GM18526 (cell line): Measurements from ENCODE around the gene PHLDB1.

ENCODE experiments used
- POLR2A ChIP-seq: IDR thresholded peaks from 3 replicates; pipeline ENCODE4 v1.6.1; 2011; ENCODE audit not compliant: insufficient read length; ENCODE audit errors: extremely low read depth

PHLDB1 gene

GRCh38 chr11:118628861-118629549 is 21.6 kb downstream of the PHLDB1 start:
- TF ChIP-seq POLR2A: no peak

DNA sequence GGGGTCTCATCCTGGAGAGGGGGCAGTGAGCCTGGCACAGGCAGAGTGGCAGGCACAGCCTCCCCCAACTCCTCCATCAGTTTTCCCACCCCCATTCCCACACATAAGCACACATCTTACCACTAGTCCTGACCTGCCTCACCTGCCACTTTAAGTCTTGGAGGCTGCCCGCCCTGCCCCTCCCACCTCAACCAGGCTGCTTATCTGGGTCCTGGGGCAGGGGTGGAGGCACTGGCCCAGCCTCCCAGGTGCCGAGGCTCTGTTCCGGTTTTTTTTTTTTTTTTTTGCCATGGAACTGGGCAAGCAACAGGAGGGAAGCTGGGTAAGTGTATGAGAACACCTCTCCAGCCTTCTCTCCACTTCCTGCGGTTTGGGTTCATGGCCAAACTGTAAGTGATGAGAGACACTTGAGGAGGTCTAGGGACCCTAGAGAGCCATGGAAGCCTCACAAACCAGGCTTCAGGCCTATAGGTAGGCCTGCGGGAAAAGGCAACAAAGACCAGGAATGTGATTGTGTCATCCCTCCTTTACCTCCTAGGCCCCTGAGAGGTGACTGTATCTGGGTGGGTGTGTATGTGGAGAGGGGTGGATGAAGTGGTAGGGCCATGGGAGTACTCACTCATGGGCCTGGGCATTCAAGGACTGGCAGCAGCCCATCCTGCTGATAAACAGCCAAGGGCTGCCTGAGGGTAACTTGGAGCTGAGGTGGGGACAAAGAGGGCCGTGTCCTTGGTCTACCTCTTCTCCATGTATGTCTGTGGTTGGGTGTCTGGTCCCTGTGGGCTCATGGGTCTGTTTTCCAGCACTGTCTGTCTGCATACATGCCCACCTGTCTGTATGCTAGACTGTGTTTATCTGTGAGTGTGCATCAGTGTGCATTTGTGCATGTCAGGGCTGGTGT is 22.6 kb downstream of the PHLDB1 start:
- TF ChIP-seq POLR2A: no peak

DNA sequence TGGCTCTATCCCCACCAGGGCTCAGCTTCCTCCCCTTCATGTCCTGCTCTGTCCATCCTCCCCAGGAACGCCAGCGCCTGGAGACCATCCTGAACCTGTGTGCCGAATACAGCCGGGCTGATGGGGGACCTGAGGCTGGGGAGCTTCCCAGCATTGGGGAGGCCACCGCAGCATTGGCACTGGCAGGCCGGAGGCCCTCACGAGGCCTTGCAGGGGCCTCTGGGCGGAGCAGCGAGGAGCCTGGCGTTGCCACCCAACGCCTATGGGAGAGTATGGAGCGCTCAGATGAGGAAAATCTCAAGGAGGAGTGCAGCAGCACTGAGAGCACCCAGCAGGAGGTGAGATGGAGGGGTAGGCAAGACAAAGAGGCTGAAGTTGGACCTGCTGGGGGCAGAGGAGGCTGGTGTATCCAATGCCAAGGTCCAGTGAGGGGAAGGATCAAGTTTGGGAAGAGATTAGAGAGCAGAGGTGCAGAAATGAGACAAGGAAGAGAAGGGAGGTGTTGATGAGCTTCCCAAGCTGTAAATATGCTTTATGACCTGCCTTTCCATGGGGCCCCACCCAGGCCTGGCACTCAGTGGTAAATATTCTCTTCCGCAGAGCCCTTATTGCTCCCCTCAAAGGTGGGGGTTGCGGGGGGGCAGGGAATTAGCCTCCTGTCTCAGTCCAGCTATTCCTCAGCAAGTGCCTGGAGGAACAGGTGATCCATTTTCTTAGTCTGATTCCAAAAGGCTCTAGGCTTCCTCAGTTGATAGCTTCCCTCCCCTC is 23.9 kb downstream of the PHLDB1 start:
- no peak for TF ChIP-seq POLR2A

DNA sequence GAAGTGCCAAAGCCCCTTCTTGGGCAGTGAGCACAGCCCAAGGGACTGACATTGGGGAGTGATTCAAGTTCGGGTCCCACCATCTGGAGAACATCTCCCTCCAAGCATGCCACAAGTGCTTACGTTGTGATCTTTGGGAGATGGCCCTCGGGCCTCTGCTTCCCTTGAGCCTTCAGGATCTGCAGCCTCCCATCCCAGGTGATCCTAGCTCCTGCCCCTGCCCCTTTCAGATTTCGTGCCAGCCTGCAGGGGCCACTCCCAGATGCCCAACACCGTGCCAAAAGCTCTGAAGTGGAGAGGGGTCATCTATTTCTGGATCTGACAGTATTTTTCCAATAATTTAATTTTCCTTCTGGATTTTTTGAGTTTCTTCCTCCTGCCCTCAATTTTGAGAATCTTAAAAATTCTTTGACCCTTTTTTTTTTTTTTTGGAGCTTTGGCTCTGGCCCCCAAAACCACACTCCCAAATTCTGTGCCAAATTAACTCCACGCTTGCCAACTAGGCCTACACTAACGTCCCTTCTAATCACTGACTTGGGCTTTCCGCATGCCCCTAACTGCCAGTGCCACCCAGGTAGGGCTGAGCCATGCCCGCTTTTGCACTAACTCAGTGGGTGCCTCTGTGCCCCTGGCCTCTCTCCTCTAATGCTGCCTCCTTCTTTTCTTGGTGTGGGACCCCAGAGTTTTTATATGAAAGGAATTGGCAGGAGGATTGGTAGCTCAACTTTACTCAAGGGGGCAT is 25.3 kb downstream of the PHLDB1 start:
- TF ChIP-seq POLR2A: no peak

GRCh38 chr11:118633319-118633690 is 25.9 kb downstream of the PHLDB1 start:
- TF ChIP-seq POLR2A: no peak

- TF ChIP-seq POLR2A: no peak
These were observed 26.6 kb downstream of the PHLDB1 start for GRCh38 chr11:118633979-118634378.

DNA sequence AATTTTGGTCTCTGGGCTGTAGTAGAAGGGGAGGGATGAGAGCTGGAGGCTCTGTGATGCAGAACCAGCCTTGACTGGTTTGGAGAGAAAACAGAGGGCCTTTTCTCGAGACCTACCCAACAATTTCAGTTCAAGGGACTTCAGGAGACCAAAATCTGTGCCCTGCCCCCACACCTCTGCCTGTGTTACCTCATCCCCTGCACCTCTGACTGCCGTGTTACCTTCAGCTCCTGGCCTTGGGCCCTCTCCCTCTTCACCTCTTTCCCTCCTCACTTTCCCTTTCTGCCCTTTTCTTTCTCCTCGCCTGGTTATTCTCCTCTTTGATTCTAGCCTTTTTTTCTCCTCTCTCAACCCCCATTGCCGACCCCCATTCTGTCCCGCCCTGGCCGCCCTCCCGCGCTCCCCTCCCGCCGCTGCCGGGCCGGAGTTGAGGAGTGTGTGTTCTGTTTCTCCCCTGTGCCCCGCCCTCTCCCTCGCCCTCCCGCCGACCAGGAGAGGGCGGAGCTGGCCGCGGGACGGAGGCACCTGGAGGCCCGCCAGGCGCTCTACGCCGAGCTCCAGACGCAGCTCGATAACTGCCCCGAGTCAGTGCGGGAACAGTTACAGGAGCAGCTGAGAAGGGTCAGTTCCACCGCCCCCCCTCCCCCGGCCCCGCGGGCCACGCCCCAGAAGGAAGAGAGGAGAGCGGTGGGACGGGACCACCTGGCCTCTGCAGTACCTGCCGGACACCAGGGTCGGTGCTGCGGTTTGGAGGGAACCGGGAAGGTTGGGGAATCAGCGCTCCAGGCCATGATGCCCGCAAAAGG is 27.2 kb downstream of the PHLDB1 start:
- TF ChIP-seq POLR2A: no peak

DNA sequence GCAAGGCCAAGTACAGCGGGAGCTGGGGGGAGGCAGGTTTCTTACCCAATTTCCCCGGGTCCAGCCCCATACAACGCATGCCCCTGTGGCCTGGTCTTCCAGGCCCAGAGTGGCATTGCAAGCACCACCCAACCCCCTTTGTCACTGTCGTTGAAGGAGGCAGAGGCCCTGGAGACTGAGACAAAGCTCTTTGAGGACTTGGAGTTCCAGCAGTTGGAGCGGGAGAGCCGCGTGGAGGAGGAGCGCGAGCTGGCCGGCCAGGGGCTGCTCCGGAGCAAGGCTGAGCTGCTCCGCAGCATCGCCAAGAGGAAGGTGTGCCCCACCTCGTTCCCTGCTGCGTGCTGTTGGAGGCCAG is 27.8 kb downstream of the PHLDB1 start:
- TF ChIP-seq POLR2A: no peak

GRCh38 chr11:118635642-118636041 is 28.2 kb downstream of the PHLDB1 start:
- no peak for TF ChIP-seq POLR2A

- no peak for TF ChIP-seq POLR2A
These were observed 29.3 kb downstream of the PHLDB1 start for GRCh38 chr11:118636569-118637290.

DNA sequence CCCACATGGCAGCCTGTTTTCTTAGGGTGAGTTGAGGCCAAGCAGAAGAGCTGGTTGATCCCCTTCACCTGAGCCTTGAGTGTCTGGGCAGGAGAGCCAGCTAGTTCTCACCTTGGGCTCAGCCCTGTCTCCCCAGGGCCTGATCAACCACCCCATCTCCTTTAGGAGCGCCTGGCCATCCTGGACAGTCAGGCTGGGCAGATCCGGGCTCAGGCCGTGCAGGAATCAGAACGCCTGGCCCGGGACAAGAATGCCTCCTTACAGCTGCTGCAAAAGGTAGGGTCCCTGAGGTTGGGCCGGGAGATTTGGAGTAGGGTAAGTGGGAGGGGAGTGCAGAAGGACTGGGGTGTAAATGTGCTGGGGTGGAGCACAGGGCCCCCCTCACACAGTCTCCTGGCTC is 31.3 kb downstream of the PHLDB1 start:
- no peak for TF ChIP-seq POLR2A

DNA sequence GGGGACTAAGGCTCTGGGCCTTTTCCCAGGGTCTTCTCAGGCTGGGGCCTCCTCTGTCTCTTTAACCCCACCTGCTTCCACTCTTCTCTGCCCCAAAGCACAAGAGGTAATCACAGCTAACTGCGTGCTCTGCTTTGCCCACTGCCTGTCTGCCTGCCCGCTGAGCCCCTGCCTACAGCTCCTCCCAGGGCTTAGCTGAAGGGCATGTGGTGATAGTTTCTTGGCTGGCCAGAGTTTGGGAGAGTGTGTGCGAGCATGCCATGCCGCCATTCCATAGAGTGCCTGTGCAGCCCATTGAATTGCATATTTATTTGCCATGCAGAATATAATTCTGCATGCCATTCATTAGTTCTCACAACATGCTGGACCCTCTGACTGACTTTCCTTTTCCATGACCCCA is 32.5 kb downstream of the PHLDB1 start:
- TF ChIP-seq POLR2A: no peak

- TF ChIP-seq POLR2A: no peak
These were observed 33.1 kb downstream of the PHLDB1 start for GRCh38 chr11:118640332-118641154.
